A549 (cell line): ENCODE measurements around the gene SEMA5A.

Experiments used
- HOXA7 ChIP-seq: fragments of 250-450 bp; sonication (Bioruptor Pico); IDR thresholded peaks from 2 replicates; pipeline ENCODE4 v1.5.0; 2020; ENCODE audit warnings: mild to moderate bottlenecking, moderate library complexity
- POLR2A ChIP-seq: IDR thresholded peaks from 2 replicates; pipeline ENCODE4 v1.6.1; 2012; ENCODE audit warnings: mild to moderate bottlenecking, low read length
- POLR2AphosphoS2 ChIP-seq: conservative IDR thresholded peaks from 2 replicates; pipeline ENCODE4 v1.6.1; 2012; ENCODE audit warnings: low read length, improper control_type of control experiment, inconsistent platforms
- RAD21 ChIP-seq, 2 experiments: fragments of >200 bp in 1 of 2; sonication (Bioruptor Twin) in 1 of 2; formaldehyde crosslinking in 1 of 2; IDR thresholded peaks in 1 of 2; conservative IDR thresholded peaks in 1 of 2; 2 replicates in 1 of 2; 3 replicates in 1 of 2; pipeline ENCODE4 v1.6.1; 2012 to 2018; ENCODE audit warnings: inconsistent platforms in 1 of 2
- RFX5 ChIP-seq: fragments of 450-650 bp; IDR thresholded peaks from 2 replicates; pipeline ENCODE4 v1.7.1; 2014; ENCODE audit warnings: antibody characterized with exemption, mild to moderate bottlenecking, moderate library complexity
- RNF2 ChIP-seq: fragments of 200-600 bp; sonication (generic); IDR thresholded peaks from 2 replicates; pipeline ENCODE4 v1.6.1; 2016; ENCODE audit warnings: low read depth, mild to moderate bottlenecking, antibody characterized with exemption, moderate library complexity, borderline replicate concordance
- ZFP36 ChIP-seq: fragments of 450-650 bp; IDR thresholded peaks from 2 replicates; pipeline ENCODE4 v1.6.1; 2014; ENCODE audit warnings: borderline replicate concordance; ENCODE audit not compliant: partially characterized antibody
- TF ChIP-seq, protein P1 (sequence below): fragments of >200 bp; sonication (Bioruptor Twin); formaldehyde crosslinking; IDR thresholded peaks from 3 replicates; pipeline ENCODE4 v1.5.1; 2016

- no peak for TF ChIP-seq RFX5
- TF ChIP-seq POLR2A = no peak
- TF ChIP-seq ZFP36 = no peak
- TF ChIP-seq RAD21 (conservative IDR thresholded peaks at IDR 0.05 in 1 of 2, IDR thresholded peaks at IDR 0.05 in 1 of 2) = no peak
- no peak for TF ChIP-seq POLR2AphosphoS2
- TF ChIP-seq RNF2 = no peak
- TF ChIP-seq, protein P1, sequence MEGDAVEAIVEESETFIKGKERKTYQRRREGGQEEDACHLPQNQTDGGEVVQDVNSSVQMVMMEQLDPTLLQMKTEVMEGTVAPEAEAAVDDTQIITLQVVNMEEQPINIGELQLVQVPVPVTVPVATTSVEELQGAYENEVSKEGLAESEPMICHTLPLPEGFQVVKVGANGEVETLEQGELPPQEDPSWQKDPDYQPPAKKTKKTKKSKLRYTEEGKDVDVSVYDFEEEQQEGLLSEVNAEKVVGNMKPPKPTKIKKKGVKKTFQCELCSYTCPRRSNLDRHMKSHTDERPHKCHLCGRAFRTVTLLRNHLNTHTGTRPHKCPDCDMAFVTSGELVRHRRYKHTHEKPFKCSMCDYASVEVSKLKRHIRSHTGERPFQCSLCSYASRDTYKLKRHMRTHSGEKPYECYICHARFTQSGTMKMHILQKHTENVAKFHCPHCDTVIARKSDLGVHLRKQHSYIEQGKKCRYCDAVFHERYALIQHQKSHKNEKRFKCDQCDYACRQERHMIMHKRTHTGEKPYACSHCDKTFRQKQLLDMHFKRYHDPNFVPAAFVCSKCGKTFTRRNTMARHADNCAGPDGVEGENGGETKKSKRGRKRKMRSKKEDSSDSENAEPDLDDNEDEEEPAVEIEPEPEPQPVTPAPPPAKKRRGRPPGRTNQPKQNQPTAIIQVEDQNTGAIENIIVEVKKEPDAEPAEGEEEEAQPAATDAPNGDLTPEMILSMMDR = no peak
- no peak for TF ChIP-seq HOXA7 (CRISPR knock-in tag)
Measured at GRCh38 chr5:9148242-9148641, 397.6 kb downstream of the SEMA5A start.
